GM23338 (cell line): ENCODE data around the gene CADPS.

Experiments
- CTCF ChIP-seq, 2 experiments: fragments of 200-600 bp in 1 of 2; sonication (generic) in 1 of 2; conservative IDR thresholded peaks; 2 replicates each; pipeline versions ENCODE4 v1.5.1 to v1.6.1; 2016 to 2017; ENCODE audit warnings: antibody characterized with exemption in 2 of 2, low read depth in 2 of 2, mild to moderate bottlenecking in 2 of 2, moderate library complexity in 1 of 2
- EZH2 ChIP-seq: fragments of 200-600 bp; sonication (generic); IDR thresholded peaks from one replicate; pipeline ENCODE4 v1.8.0; 2017; ENCODE audit warnings: antibody characterized with exemption, mild to moderate bottlenecking, low read depth; ENCODE audit not compliant: unreplicated experiment
- JUNB ChIP-seq: IDR thresholded peaks from one replicate; pipeline ENCODE4 v1.6.1; 2016; ENCODE audit warnings: antibody characterized with exemption; ENCODE audit not compliant: unreplicated experiment

- TF ChIP-seq JUNB (no peak), CTCF (conservative IDR thresholded peaks at IDR 0.05; ENCODE audit: low read depth in 2 of 2) (no peak), EZH2 (no peak)
Observed at GRCh38 chr3:62532796-62533195, 342.4 kb downstream of the CADPS start.
